22Rv1 (cell line): ENCODE results near the gene RPN1.

ENCODE experiments used
- H3K27ac ChIP-seq: fragments of 450-650 bp; 2 replicates; pipeline ENCODE4 v1.5.1; 2017
- CTCF ChIP-seq: fragments of 450-650 bp; IDR thresholded peaks from 2 replicates; pipeline ENCODE4 v1.5.1; 2017; ENCODE audit warnings: mild to moderate bottlenecking
- ZFX ChIP-seq: fragments of 450-650 bp; IDR thresholded peaks from 2 replicates; pipeline ENCODE4 v1.6.1; 2017; ENCODE audit warnings: antibody characterized with exemption, borderline replicate concordance

RPN1 gene

GRCh38 chr3:128650096-128651050, at the start of gene RPN1:
Gene RPN1, minus strand, starts transcription at chr3:128650818. Its CDS starts 18 bp downstream, at chr3:128650800.
- TF ChIP-seq ZFX (no peak), CTCF (no peak)
- H3K27ac ChIP-seq = peak within 1 kb of the TSS; percentile 96

DNA sequence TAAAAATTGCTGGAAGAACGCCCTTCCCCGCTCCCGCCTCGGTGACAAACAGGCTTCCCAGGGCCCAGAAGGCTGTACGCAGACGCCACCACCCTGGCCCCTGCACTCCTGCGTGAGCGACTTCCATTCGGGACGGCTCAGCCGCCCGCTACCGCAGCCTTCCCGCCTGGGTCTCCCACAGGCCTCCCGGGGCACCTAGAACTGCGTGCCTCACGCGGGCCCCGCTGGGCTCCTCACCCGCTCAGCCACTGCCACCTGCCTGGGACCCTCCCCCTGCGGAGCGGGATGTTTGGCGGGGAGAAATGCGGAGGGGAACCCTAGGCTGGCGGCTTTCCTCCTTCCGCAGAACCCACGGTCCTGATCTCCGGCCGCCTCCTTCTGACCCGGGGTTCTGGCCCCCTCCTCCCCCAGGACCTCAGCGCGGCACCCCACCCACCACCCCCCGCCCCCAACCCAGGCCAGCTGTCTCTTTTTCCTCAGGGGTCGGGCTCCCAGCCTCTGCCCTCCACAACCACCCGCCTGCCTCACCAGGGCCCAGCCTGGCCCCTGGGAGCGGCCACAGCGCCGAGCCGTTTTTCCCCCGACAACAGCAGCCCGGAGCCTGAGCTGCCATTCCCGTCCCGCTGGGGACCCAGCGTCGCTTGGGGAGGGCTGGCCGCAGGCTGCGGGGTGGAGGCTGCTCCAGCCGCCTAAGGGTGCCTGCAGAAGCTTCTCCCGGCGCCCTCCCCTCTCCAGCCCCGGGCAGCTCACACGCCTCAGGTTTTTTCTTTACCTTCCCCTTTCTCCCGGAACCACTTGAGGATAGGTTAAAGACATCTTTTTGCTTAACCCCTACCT, 47.8 kb upstream of the RPN1 start:
- H3K27ac ChIP-seq = no peak overlapping the region
- no peak for TF ChIP-seq CTCF
- no peak for TF ChIP-seq ZFX

GRCh38 chr3:128697341-128697740, 46.7 kb upstream of the RPN1 start:
- H3K27ac ChIP-seq = no peak overlapping the region
- TF ChIP-seq CTCF = no peak
- no peak for TF ChIP-seq ZFX

GRCh38 chr3:128693696-128694095, 43.1 kb upstream of the RPN1 start:
- H3K27ac ChIP-seq = no peak overlapping the region
- no peak for TF ChIP-seq CTCF
- no peak for TF ChIP-seq ZFX

DNA sequence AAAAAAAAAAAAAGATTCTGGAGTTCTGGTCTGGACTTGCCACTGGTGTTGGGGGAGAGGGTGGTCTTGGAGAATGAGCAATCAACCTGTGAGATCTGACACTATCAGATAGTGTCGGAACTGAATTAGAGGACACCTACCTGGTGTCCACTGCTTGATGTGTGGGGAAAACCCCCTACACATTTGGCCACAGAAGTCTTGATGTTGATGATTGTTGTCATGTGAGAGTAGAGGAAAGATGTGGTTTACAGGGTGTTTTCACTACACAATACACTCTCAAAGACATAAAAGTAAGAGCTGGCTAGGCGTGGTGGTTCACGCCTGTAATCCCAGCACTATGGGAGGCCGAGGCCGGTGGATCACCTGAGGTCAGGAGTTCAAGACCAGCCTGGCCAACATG, 38.4 kb upstream of the RPN1 start:
- TF ChIP-seq ZFX (no peak), CTCF (no peak)
- no peak overlapping the region for H3K27ac ChIP-seq

GRCh38 chr3:128686465-128686864, 35.8 kb upstream of the RPN1 start:
- TF ChIP-seq ZFX (no peak), CTCF (no peak)

More at GRCh38 chr3:128686465-128686864, 35.8 kb upstream of the RPN1 start:
- no peak overlapping the region for H3K27ac ChIP-seq
